ENCODE data around the gene ADRB2. TPM values are rescaled to one million over a fixed set of nuclear protein-coding genes. Genes with fewer than 3 reads are reported as not detected.
"Not testable (repeated sequence)": the region's sequence is repeated elsewhere in the genome, so short reads cannot be mapped to it uniquely, and the experiment has no call there.

Gene ADRB2
- total RNA-seq, 1 donor from 2014 or later: 0.36 TPM

GRCh38 chr5:148796936-148797335, 29.5 kb upstream of the ADRB2 start:
- Mint-ChIP-seq H3K27ac (ENCODE audit: unreplicated experiment) (no peak overlapping the region), H3K4me3 (ENCODE audit: unreplicated experiment) (no peak overlapping the region), H3K36me3 (ENCODE audit: low read depth, unreplicated experiment) (no peaks in the 10 kb centered on the region), H3K27me3 (ENCODE audit: unreplicated experiment) (no peaks in the 10 kb centered on the region), H3K9me3 (ENCODE audit: unreplicated experiment) (no peaks in the 10 kb centered on the region), H3K4me1 (ENCODE audit: unreplicated experiment) (no peaks in the 10 kb centered on the region)
- DNase-seq (ENCODE audit: low spot score): no peak
- TF ChIP-seq CTCF (IDR thresholded peaks at IDR 0.05; ENCODE audit: unreplicated experiment): no peak

GRCh38 chr5:148798786-148799185, 27.6 kb upstream of the ADRB2 start:
- no peak overlapping the region for H3K4me3 Mint-ChIP-seq (ENCODE audit: unreplicated experiment)
- H3K27me3 Mint-ChIP-seq (ENCODE audit: unreplicated experiment): no peaks in the 10 kb centered on the region
- TF ChIP-seq CTCF (IDR thresholded peaks at IDR 0.05; ENCODE audit: unreplicated experiment): no peak
- H3K27ac Mint-ChIP-seq (ENCODE audit: unreplicated experiment): no peak overlapping the region
- DNase-seq (ENCODE audit: low spot score): no peak
- no peaks in the 10 kb centered on the region for H3K36me3 Mint-ChIP-seq (ENCODE audit: low read depth, unreplicated experiment)
- H3K9me3 Mint-ChIP-seq (ENCODE audit: unreplicated experiment): no peaks in the 10 kb centered on the region
- no peaks in the 10 kb centered on the region for H3K4me1 Mint-ChIP-seq (ENCODE audit: unreplicated experiment)

GRCh38 chr5:148799737-148800527, 26.5 kb upstream of the ADRB2 start:
- DNase-seq (ENCODE audit: low spot score): no peak
- Mint-ChIP-seq H3K4me1 (ENCODE audit: unreplicated experiment) (no peaks in the 10 kb centered on the region), H3K27ac (ENCODE audit: unreplicated experiment) (no peak overlapping the region), H3K9me3 (ENCODE audit: unreplicated experiment) (no peaks in the 10 kb centered on the region), H3K4me3 (ENCODE audit: unreplicated experiment) (no peak overlapping the region), H3K27me3 (ENCODE audit: unreplicated experiment) (no peaks in the 10 kb centered on the region), H3K36me3 (ENCODE audit: low read depth, unreplicated experiment) (no peaks in the 10 kb centered on the region)
- no peak for TF ChIP-seq CTCF (IDR thresholded peaks at IDR 0.05; ENCODE audit: unreplicated experiment)

GRCh38 chr5:148801682-148802276, 24.6 kb upstream of the ADRB2 start:
- Mint-ChIP-seq H3K27ac (ENCODE audit: unreplicated experiment) (no peak overlapping the region), H3K36me3 (ENCODE audit: low read depth, unreplicated experiment) (no peaks in the 10 kb centered on the region), H3K4me1 (ENCODE audit: unreplicated experiment) (peaks cover 12% of the 10 kb centered on the region), H3K9me3 (ENCODE audit: unreplicated experiment) (no peaks in the 10 kb centered on the region), H3K27me3 (ENCODE audit: unreplicated experiment) (no peaks in the 10 kb centered on the region), H3K4me3 (ENCODE audit: unreplicated experiment) (no peak overlapping the region)
- no peak for TF ChIP-seq CTCF (IDR thresholded peaks at IDR 0.05; ENCODE audit: unreplicated experiment)
- no peak for DNase-seq (ENCODE audit: low spot score)

GRCh38 chr5:148803451-148803850, 23.0 kb upstream of the ADRB2 start:
- not testable (repeated sequence) for H3K9me3 Mint-ChIP-seq (ENCODE audit: unreplicated experiment); H3K36me3 Mint-ChIP-seq (ENCODE audit: low read depth, unreplicated experiment); H3K27me3 Mint-ChIP-seq (ENCODE audit: unreplicated experiment); DNase-seq (ENCODE audit: low spot score); H3K27ac Mint-ChIP-seq (ENCODE audit: unreplicated experiment); H3K4me3 Mint-ChIP-seq (ENCODE audit: unreplicated experiment)
- H3K4me1 Mint-ChIP-seq (ENCODE audit: unreplicated experiment): peaks cover 20% of the 10 kb centered on the region
